Immature natural killer cell (primary cell): ENCODE results near the gene SHH. TPM values are rescaled to one million over a fixed set of nuclear protein-coding genes. Genes with fewer than 3 reads are reported as not detected.
A peak's percentile ranks its signal among the peaks of the same experiment; 100 is the strongest.

Experiments
- DNase-seq, 3 donors: peaks; one replicate each; pipeline ENCODE4 v3.0.0; 2022; ENCODE audit warnings: mixed read lengths in 1 of 3
- H3K27ac Mint-ChIP-seq, 6 donors: one replicate each; pipeline ENCODE4 v1.8.0; 2020; ENCODE audit warnings: mixed read lengths in 6 of 6, mild to moderate bottlenecking in 5 of 6, inconsistent platforms in 4 of 6, moderate library complexity in 3 of 6
- H3K27me3 Mint-ChIP-seq, 3 donors: one replicate each; pipeline ENCODE4 v1.8.0; 2020 to 2021; ENCODE audit warnings: low read depth in 3 of 3, mild to moderate bottlenecking in 3 of 3, mixed read lengths in 3 of 3, moderate library complexity in 3 of 3, inconsistent platforms in 1 of 3
- H3K36me3 Mint-ChIP-seq, 3 donors: one replicate each; pipeline ENCODE4 v1.8.0; 2020; ENCODE audit warnings: mixed read lengths in 3 of 3, inconsistent platforms in 2 of 3, mild to moderate bottlenecking in 2 of 3
- H3K4me1 Mint-ChIP-seq, 2 donors: one replicate each; pipeline ENCODE4 v1.8.0; 2020; ENCODE audit warnings: inconsistent platforms in 2 of 2, mild to moderate bottlenecking in 2 of 2, mixed read lengths in 2 of 2, moderate library complexity in 1 of 2
- H3K4me3 Mint-ChIP-seq, 5 donors: one replicate each; pipeline ENCODE4 v1.8.0; 2020; ENCODE audit warnings: mild to moderate bottlenecking in 5 of 5, mixed read lengths in 5 of 5, inconsistent platforms in 3 of 5, moderate library complexity in 3 of 5
- H3K9me3 Mint-ChIP-seq, 6 donors: one replicate each; pipeline ENCODE4 v1.8.0; 2020; ENCODE audit warnings: mild to moderate bottlenecking in 6 of 6, mixed read lengths in 6 of 6, inconsistent platforms in 4 of 6, moderate library complexity in 3 of 6
- polyA plus RNA-seq, 3 donors: library from polyadenylated mRNA; unstranded; fragments of 300-500 nt; fragmentation: Illumina TruSeq; gene quantifications; one replicate each; pipeline ENCODE4 v1.2.3, GENCODE V29; 2021

SHH gene
- polyA plus RNA-seq, 3 donors from 2014 or later, result not detected

- Mint-ChIP-seq H3K36me3 (no peaks in the 10 kb centered on the region), H3K4me1 (peaks cover 0 to 9% of the 10 kb centered on the region in 2 donors), H3K27ac (no peak overlapping the region), H3K9me3 (peaks cover 0 to 2% (median 0%) of the 10 kb centered on the region in 6 donors), H3K27me3 (peaks cover 20 to 33% (median 28%) of the 10 kb centered on the region in 3 donors), H3K4me3 (no peak overlapping the region)
- no peak for DNase-seq
Observed at GRCh38 chr7:155810770-155811559, 1.3 kb downstream of the SHH start.

GRCh38 chr7:155809947-155810769 is 2.1 kb downstream of the SHH start:
- H3K4me3 Mint-ChIP-seq, result no peak overlapping the region
- peaks cover 0 to 7% of the 10 kb centered on the region in 2 donors for H3K4me1 Mint-ChIP-seq
- H3K9me3 Mint-ChIP-seq, result peaks cover 0 to 2% (median 0%) of the 10 kb centered on the region in 6 donors
- no peaks in the 10 kb centered on the region for H3K36me3 Mint-ChIP-seq
- H3K27ac Mint-ChIP-seq, result no peak overlapping the region
- H3K27me3 Mint-ChIP-seq, result peaks cover 20 to 27% (median 27%) of the 10 kb centered on the region in 3 donors
- no peak for DNase-seq

- no peak for DNase-seq
- H3K4me3 Mint-ChIP-seq, result no peak overlapping the region
- peaks cover 21 to 27% (median 27%) of the 10 kb centered on the region in 3 donors for H3K27me3 Mint-ChIP-seq
- peaks cover 0 to 2% (median 0%) of the 10 kb centered on the region in 6 donors for H3K9me3 Mint-ChIP-seq
- H3K36me3 Mint-ChIP-seq, result no peaks in the 10 kb centered on the region
- no peak overlapping the region for H3K27ac Mint-ChIP-seq
- peaks cover 0 to 7% of the 10 kb centered on the region in 2 donors for H3K4me1 Mint-ChIP-seq
Observed at GRCh38 chr7:155809332-155809946, 2.8 kb downstream of the SHH start.

GRCh38 chr7:155808549-155809331 is 3.5 kb downstream of the SHH start:
- no peak overlapping the region for H3K4me3 Mint-ChIP-seq
- no peaks in the 10 kb centered on the region for H3K36me3 Mint-ChIP-seq
- no peak overlapping the region for H3K27ac Mint-ChIP-seq
- DNase-seq, result no peak
- H3K4me1 Mint-ChIP-seq, result peaks cover 0 to 7% of the 10 kb centered on the region in 2 donors
- H3K9me3 Mint-ChIP-seq, result peaks cover 0 to 1% (median 0%) of the 10 kb centered on the region in 6 donors
- H3K27me3 Mint-ChIP-seq, result peaks cover 21 to 25% (median 23%) of the 10 kb centered on the region in 3 donors

GRCh38 chr7:155807789-155808548 is 4.3 kb downstream of the SHH start:
- H3K9me3 Mint-ChIP-seq, result no peaks in the 10 kb centered on the region
- H3K4me3 Mint-ChIP-seq, result peak overlapping the region in 1 of 5 donors; percentile 20
- peaks cover 0 to 9% of the 10 kb centered on the region in 2 donors for H3K4me1 Mint-ChIP-seq
- peaks cover 20 to 25% (median 21%) of the 10 kb centered on the region in 3 donors for H3K27me3 Mint-ChIP-seq
- no peaks in the 10 kb centered on the region for H3K36me3 Mint-ChIP-seq
- H3K27ac Mint-ChIP-seq, result no peak overlapping the region
- no peak for DNase-seq

GRCh38 chr7:155807065-155807671 is 5.1 kb downstream of the SHH start:
- Mint-ChIP-seq H3K4me1 (peaks cover 0 to 8% of the 10 kb centered on the region in 2 donors), H3K27me3 (peaks cover 15 to 29% (median 20%) of the 10 kb centered on the region in 3 donors), H3K4me3 (peak overlapping the region in 1 of 5 donors; percentile 20), H3K27ac (no peak overlapping the region), H3K36me3 (no peaks in the 10 kb centered on the region), H3K9me3 (no peaks in the 10 kb centered on the region)
- DNase-seq, result no peak

GRCh38 chr7:155806096-155806871 is 6.0 kb downstream of the SHH start:
- Mint-ChIP-seq H3K4me3 (no peak overlapping the region), H3K27ac (no peak overlapping the region), H3K9me3 (no peaks in the 10 kb centered on the region), H3K36me3 (no peaks in the 10 kb centered on the region), H3K27me3 (peaks cover 6 to 30% (median 16%) of the 10 kb centered on the region in 3 donors), H3K4me1 (peaks cover 0 to 4% of the 10 kb centered on the region in 2 donors)
- no peak for DNase-seq

GRCh38 chr7:155805826-155806095 is 6.5 kb downstream of the SHH start:
- H3K9me3 Mint-ChIP-seq, result no peaks in the 10 kb centered on the region
- peaks cover 8 to 28% (median 16%) of the 10 kb centered on the region in 3 donors for H3K27me3 Mint-ChIP-seq
- H3K27ac Mint-ChIP-seq, result no peak overlapping the region
- H3K4me3 Mint-ChIP-seq, result no peak overlapping the region
- peaks cover 0 to 4% of the 10 kb centered on the region in 2 donors for H3K4me1 Mint-ChIP-seq
- no peak for DNase-seq
- no peaks in the 10 kb centered on the region for H3K36me3 Mint-ChIP-seq

- Mint-ChIP-seq H3K36me3 (no peaks in the 10 kb centered on the region), H3K27me3 (peaks cover 8 to 28% (median 16%) of the 10 kb centered on the region in 3 donors), H3K4me3 (peak overlapping the region in 3 of 5 donors; percentile 54 to 70 (median 55)), H3K9me3 (no peaks in the 10 kb centered on the region), H3K4me1 (peaks cover 0 to 4% of the 10 kb centered on the region in 2 donors), H3K27ac (no peak overlapping the region)
- DNase-seq, result peak in 1 of 3 donors; percentile 33
Observed at GRCh38 chr7:155804897-155805825, 7.1 kb downstream of the SHH start.

GRCh38 chr7:155804431-155804831 is 7.8 kb downstream of the SHH start:
- peaks cover 6 to 31% (median 16%) of the 10 kb centered on the region in 3 donors for H3K27me3 Mint-ChIP-seq
- peaks cover 0 to 4% of the 10 kb centered on the region in 2 donors for H3K4me1 Mint-ChIP-seq
- H3K9me3 Mint-ChIP-seq, result no peaks in the 10 kb centered on the region
- H3K4me3 Mint-ChIP-seq, result peak overlapping the region in 2 of 5 donors; percentile 7 to 29
- DNase-seq, result no peak
- no peak overlapping the region for H3K27ac Mint-ChIP-seq
- H3K36me3 Mint-ChIP-seq, result no peaks in the 10 kb centered on the region
